ENCODE results near the gene LRRC72. TPM values are rescaled to one million over a fixed set of nuclear protein-coding genes. Genes with fewer than 3 reads are reported as not detected.

The LRRC72 gene
- total and polyA plus RNA-seq, 10 of the 15 experiments (the other 5 are each of a cell fraction or from before 2014, with no cell fraction given) = not detected

DNA sequence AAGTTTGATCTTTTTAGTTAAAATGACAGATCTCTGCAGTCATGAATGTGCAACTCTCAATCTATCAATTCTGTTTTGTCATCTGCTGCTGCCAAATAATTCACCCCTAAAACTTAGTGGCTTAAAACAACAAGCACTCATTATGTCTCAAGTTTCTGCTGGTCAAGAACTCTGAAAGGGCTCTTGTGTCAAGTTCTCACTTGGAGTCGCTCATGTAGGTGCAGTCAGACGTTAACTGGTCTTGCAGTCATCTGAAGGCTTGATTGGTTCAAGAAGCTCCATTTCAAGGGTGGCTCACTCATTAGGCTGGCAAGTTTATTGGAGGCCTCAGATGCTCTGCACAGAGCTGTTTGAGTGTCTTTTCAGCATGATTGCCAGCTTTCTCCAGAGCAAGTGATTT is 28.5 kb upstream of the LRRC72 start:
- 42% methylated on average over 2 of the region's 2 CpGs for WGBS (ENCODE audit: insufficient coverage, insufficient replicate concordance, low lambda C conversion rate, missing lambda C conversion rate)
- no peak overlapping the region for H2AFZ ChIP-seq (ENCODE audit: control insufficient read depth, low read depth, low read length)
- SMC1A ChIA-PET (ENCODE audit: uncharacterized antibody, unreplicated experiment) = interaction anchor here (0.9 kb wide), 1 partner anchor 15 kb away, joined by 3 read pairs; no protein-coding TSS in a partner anchor
- no peaks in the 10 kb centered on the region for H3K4me1 ChIP-seq (ENCODE audit: control insufficient read depth, insufficient read depth, low read length)
- no peaks in the 10 kb centered on the region for H3K9me3 ChIP-seq (replicated peaks; ENCODE audit: control insufficient read depth, insufficient read depth, low read length)
- H3K9ac ChIP-seq (ENCODE audit: control insufficient read depth, insufficient read depth, low read length) = no peak overlapping the region
- CTCF ChIA-PET = interaction anchor here (0.6 to 0.7 kb wide), 2 partner anchors 61 to 87 kb away, joined by 3 to 4 read pairs; no protein-coding TSS in a partner anchor
- no peaks in the 10 kb centered on the region for H4K20me1 ChIP-seq (ENCODE audit: control insufficient read depth, insufficient read depth)
- intact Hi-C loops (cut with micrococcal nuclease; ENCODE audit: unreplicated experiment) = no loop called here
- ATAC-seq = no peak
- in situ Hi-C loops (cut with MboI) = no loop called here
- BruUV-seq (replicated peaks) = no TSS peak
- H3K27me3 ChIP-seq (replicated peaks in 1 of 2; ENCODE audit: control insufficient read depth in 2 of 2, insufficient read depth in 2 of 2, low read length in 1 of 2) = no peaks in the 10 kb centered on the region
- no peaks in the 10 kb centered on the region for H3K36me3 ChIP-seq (ENCODE audit: control insufficient read depth in 2 of 2, insufficient read depth in 2 of 2, low read length in 1 of 2)
- RAD21 ChIA-PET (ENCODE audit: unreplicated experiment) = no interaction called here
- H3K79me2 ChIP-seq (ENCODE audit: control insufficient read depth, insufficient read depth, low read length) = no peaks in the 10 kb centered on the region
- TF ChIP-seq ZBTB40 (IDR thresholded peaks at IDR 0.05; ENCODE audit: borderline replicate concordance) (no peak), NFXL1 (IDR thresholded peaks at IDR 0.05; ENCODE audit: borderline replicate concordance) (no peak), RELA (IDR thresholded peaks at IDR 0.05; ENCODE audit: borderline replicate concordance, partially characterized antibody) (no peak), MXI1 (IDR thresholded peaks at IDR 0.05; ENCODE audit: low read depth, low read length) (no peak)
- no peak overlapping the region for H3K4me3 ChIP-seq
- no peak overlapping the region for H3K27ac ChIP-seq (ENCODE audit: control insufficient read depth, insufficient read depth)
- no peak for FAIRE-seq
- POLR2A ChIA-PET = no interaction called here
- DNase-seq (ENCODE audit: low read depth, low spot score) = no peak
- H3K4me2 ChIP-seq (ENCODE audit: control insufficient read depth, insufficient read depth) = no peak overlapping the region
